Measurements from ENCODE around the gene VEGFA.

VEGFA gene

DNA sequence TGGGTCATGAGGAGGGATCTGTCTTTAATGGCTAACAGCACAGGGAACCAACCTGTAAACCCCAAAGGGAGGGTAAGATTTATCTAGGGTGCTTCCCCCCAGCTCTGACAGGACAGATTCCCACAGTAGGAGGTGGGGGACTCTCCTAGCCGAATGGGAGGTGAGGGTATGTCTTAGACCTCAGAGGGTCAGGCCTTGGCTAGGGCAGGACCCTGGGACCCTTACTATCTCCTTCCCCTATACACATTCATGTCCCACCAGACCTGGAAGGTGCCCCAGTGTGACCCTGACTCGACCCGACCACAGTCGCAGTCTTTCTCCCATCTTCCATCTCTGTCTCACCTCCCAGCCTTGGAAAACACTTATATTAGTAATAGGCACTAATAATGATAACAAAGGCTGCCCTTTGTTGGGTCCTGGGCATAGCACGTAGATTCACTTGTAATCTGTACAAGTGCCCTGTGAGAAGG, 36.8 kb downstream of the VEGFA start:
- Histone ChIP-seq H3K27me3 (ENCODE audit: low read depth, low read length) (0 out of 2 replicates have a peak, but pooled peaks cover 3% of the 10 kb centered on the region), H3K27ac (ENCODE audit: low read length) (no peak overlapping the region), H3K4me1 (ENCODE audit: low read length) (no peaks in the 10 kb centered on the region; the same call in 1 of the 2 replicates), H3K36me3 (replicated peaks; ENCODE audit: low read depth, low read length) (no peaks in the 10 kb centered on the region), H3K4me3 (ENCODE audit: low read length) (no peak overlapping the region), H4K20me1 (ENCODE audit: insufficient read depth, low read length) (no peaks in the 10 kb centered on the region), H2AFZ (ENCODE audit: low read depth, low read length) (no peak overlapping the region), H3K9ac (ENCODE audit: low read length) (no peak overlapping the region), H3K79me2 (ENCODE audit: low read length) (no peaks in the 10 kb centered on the region), H3K9me3 (ENCODE audit: insufficient read depth, low read length) (no peaks in the 10 kb centered on the region), H3K4me2 (ENCODE audit: low read length) (no peak overlapping the region)
- TF ChIP-seq CTCF (IDR thresholded peaks at IDR 0.05; ENCODE audit: low read depth, low read length) (no peak), EZH2phosphoT487 (IDR thresholded peaks at IDR 0.05; ENCODE audit: low read depth) (no peak)

- H3K9me3 ChIP-seq (ENCODE audit: insufficient read depth, low read length), result no peaks in the 10 kb centered on the region
- no peak overlapping the region for H3K4me3 ChIP-seq (ENCODE audit: low read length)
- H3K4me1 ChIP-seq (ENCODE audit: low read length), result no peaks in the 10 kb centered on the region; the same call in 1 of the 2 replicates
- H3K36me3 ChIP-seq (replicated peaks; ENCODE audit: low read depth, low read length), result no peaks in the 10 kb centered on the region
- H3K27ac ChIP-seq (ENCODE audit: low read length), result no peak overlapping the region
- H2AFZ ChIP-seq (ENCODE audit: low read depth, low read length), result no peak overlapping the region
- no peak overlapping the region for H3K9ac ChIP-seq (ENCODE audit: low read length)
- TF ChIP-seq CTCF (IDR thresholded peaks at IDR 0.05; ENCODE audit: low read depth, low read length), result no peak
- TF ChIP-seq EZH2phosphoT487 (IDR thresholded peaks at IDR 0.05; ENCODE audit: low read depth), result no peak
- 0 out of 2 replicates have a peak, but pooled peaks cover 3% of the 10 kb centered on the region for H3K27me3 ChIP-seq (ENCODE audit: low read depth, low read length)
- H4K20me1 ChIP-seq (ENCODE audit: insufficient read depth, low read length), result no peaks in the 10 kb centered on the region
- H3K4me2 ChIP-seq (ENCODE audit: low read length), result no peak overlapping the region
- no peaks in the 10 kb centered on the region for H3K79me2 ChIP-seq (ENCODE audit: low read length)
Measured at GRCh38 chr6:43807228-43808061, 37.4 kb downstream of the VEGFA start.

DNA sequence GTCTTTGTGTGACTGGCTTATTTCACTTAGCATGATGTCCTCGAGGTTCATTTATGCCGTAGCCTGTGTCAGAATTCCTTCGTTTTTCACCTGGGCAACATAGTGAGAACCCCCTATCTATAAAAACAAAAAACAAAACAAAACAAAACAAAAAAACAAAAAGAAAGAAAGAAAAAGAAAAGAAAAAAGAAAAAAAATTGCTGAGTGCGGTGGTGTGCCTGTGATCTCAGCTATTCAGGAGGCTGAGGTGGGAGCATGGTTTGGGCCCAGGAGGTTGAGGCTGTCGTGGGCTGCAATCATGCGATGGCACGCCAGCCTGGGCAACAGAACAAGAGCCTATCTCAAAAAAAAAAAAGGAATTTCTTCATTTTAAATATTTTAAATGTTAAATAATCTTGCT, 38.4 kb downstream of the VEGFA start:
- Histone ChIP-seq H3K9me3 (ENCODE audit: insufficient read depth, low read length) (no peaks in the 10 kb centered on the region), H3K36me3 (replicated peaks; ENCODE audit: low read depth, low read length) (no peaks in the 10 kb centered on the region), H3K4me1 (ENCODE audit: low read length) (no peaks in the 10 kb centered on the region; the same call in 1 of the 2 replicates), H3K9ac (ENCODE audit: low read length) (no peak overlapping the region), H3K4me2 (ENCODE audit: low read length) (no peak overlapping the region), H3K79me2 (ENCODE audit: low read length) (no peaks in the 10 kb centered on the region), H3K4me3 (ENCODE audit: low read length) (no peak overlapping the region), H2AFZ (ENCODE audit: low read depth, low read length) (no peak overlapping the region), H4K20me1 (ENCODE audit: insufficient read depth, low read length) (no peaks in the 10 kb centered on the region), H3K27ac (ENCODE audit: low read length) (no peak overlapping the region), H3K27me3 (ENCODE audit: low read depth, low read length) (0 out of 2 replicates have a peak, but pooled peaks cover 3% of the 10 kb centered on the region)
- TF ChIP-seq CTCF (IDR thresholded peaks at IDR 0.05; ENCODE audit: low read depth, low read length), result no peak
- no peak for TF ChIP-seq EZH2phosphoT487 (IDR thresholded peaks at IDR 0.05; ENCODE audit: low read depth)

DNA sequence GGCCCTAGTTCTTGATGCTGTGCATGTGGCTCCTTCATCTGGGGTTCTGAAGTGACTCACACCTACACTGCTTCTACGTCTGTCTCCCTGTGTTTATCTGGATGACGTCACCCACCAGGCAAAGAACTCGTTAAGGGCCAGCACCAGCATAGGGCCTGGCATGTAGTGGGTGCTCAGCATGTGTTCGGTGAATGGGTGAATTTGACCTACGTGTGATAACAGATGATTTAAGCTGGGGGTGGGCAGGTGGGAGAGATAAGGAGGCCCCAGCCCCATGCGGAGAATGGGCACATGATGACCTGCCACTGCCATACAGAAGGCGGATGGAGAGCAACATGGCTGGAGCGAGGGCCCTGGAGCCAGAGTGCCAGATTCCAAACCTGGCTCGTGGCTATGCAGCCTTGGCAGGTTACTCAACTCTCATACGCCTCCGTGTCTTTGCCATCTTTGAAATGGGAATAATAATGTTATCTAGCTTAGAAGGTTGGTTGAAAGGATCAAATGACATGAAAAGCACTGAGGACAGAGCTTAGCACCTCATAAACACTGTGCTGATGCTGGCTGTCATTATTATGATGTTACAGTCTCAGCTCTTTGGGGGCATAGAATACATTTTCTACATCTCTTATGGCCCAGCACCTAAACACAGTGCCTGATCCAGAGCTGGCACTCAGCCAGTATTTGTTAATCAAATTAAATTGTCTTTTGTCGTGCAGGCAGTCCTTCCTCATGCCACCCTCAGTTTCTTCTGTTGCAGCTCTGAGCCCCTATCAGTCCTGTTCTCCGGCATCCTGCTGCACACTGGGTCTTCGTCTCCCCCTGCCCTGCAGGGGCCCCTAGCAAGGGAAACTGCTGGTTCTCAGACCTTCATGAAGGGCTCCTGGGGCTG, 39.6 kb downstream of the VEGFA start:
- no peaks in the 10 kb centered on the region for H3K79me2 ChIP-seq (ENCODE audit: low read length)
- no peak for TF ChIP-seq EZH2phosphoT487 (IDR thresholded peaks at IDR 0.05; ENCODE audit: low read depth)
- no peak for TF ChIP-seq CTCF (IDR thresholded peaks at IDR 0.05; ENCODE audit: low read depth, low read length)
- no peaks in the 10 kb centered on the region for H3K36me3 ChIP-seq (replicated peaks; ENCODE audit: low read depth, low read length)
- H3K4me3 ChIP-seq (ENCODE audit: low read length), result no peak overlapping the region
- H3K4me2 ChIP-seq (ENCODE audit: low read length), result no peak overlapping the region
- H4K20me1 ChIP-seq (ENCODE audit: insufficient read depth, low read length), result no peaks in the 10 kb centered on the region
- no peak overlapping the region for H2AFZ ChIP-seq (ENCODE audit: low read depth, low read length)
- H3K27me3 ChIP-seq (ENCODE audit: low read depth, low read length), result 0 out of 2 replicates have a peak, but pooled peaks cover 3% of the 10 kb centered on the region
- no peak overlapping the region for H3K9ac ChIP-seq (ENCODE audit: low read length)
- no peaks in the 10 kb centered on the region for H3K9me3 ChIP-seq (ENCODE audit: insufficient read depth, low read length)
- H3K27ac ChIP-seq (ENCODE audit: low read length), result no peak overlapping the region
- H3K4me1 ChIP-seq (ENCODE audit: low read length), result no peaks in the 10 kb centered on the region

All from OCI-LY3 (cell line).